Keratinocyte (primary cell): ENCODE data around the gene SAMD4A. TPM values are rescaled to one million over a fixed set of nuclear protein-coding genes. Genes with fewer than 3 reads are reported as not detected.

ENCODE experiments used
- DNase-seq: peaks from one replicate; pipeline ENCODE4 v3.0.0-alpha.2; 2011; ENCODE audit warnings: low read depth, missing footprints, low spot score
- FAIRE-seq: peaks from 2 replicates; lab custom pipeline; 2011; peaks lifted over from hg19 to GRCh38; lab: Jason Lieb, UNC
- H2AFZ ChIP-seq: 2 replicates; pipeline ENCODE4 v1.6.0; 2012; ENCODE audit warnings: low read length, control low read depth, inconsistent platforms; ENCODE audit not compliant: control insufficient read depth
- H3K27ac ChIP-seq: 2 replicates; pipeline ENCODE4 v1.5.1; 2011; ENCODE audit warnings: low read length; ENCODE audit not compliant: control insufficient read depth, insufficient read depth
- H3K27me3 ChIP-seq: 3 replicates; pipeline ENCODE4 v1.6.0; 2011; ENCODE audit warnings: low read length; ENCODE audit not compliant: control insufficient read depth, insufficient read depth; ENCODE audit errors: extremely low read depth
- H3K36me3 ChIP-seq, 2 experiments: 2 replicates in 1 of 2; 3 replicates in 1 of 2; pipeline ENCODE4 v1.5.1; 2011; ENCODE audit warnings: low read length in 2 of 2, mild to moderate bottlenecking in 1 of 2; ENCODE audit not compliant: control insufficient read depth in 2 of 2, insufficient read depth in 2 of 2; ENCODE audit errors: extremely low read depth in 1 of 2
- H3K4me1 ChIP-seq: 3 replicates; pipeline ENCODE4 v1.5.1; 2011; ENCODE audit warnings: low read length; ENCODE audit not compliant: control insufficient read depth, insufficient read depth; ENCODE audit errors: extremely low read depth
- H3K4me2 ChIP-seq: 3 replicates; pipeline ENCODE4 v1.6.0; 2011; ENCODE audit warnings: low read depth, low read length; ENCODE audit not compliant: control insufficient read depth, insufficient read depth; ENCODE audit errors: extremely low read depth
- H3K4me3 ChIP-seq, 3 experiments: fragments of 200-600 bp in 1 of 3; sonication (generic) in 1 of 3; 2 replicates in 2 of 3; 3 replicates in 1 of 3; pipeline ENCODE4 v1.5.1; 2011 to 2016; ENCODE audit warnings: low read length in 3 of 3, mild to moderate bottlenecking in 3 of 3, control low read depth in 2 of 3, inconsistent platforms in 1 of 3, low read depth in 1 of 3, mixed read lengths in 1 of 3, mixed run types in 1 of 3, moderate library complexity in 1 of 3; ENCODE audit not compliant: control insufficient read depth in 2 of 3, insufficient read depth in 2 of 3; ENCODE audit errors: extremely low read depth in 1 of 3
- H3K79me2 ChIP-seq: 2 replicates; pipeline ENCODE4 v1.6.0; 2012; ENCODE audit warnings: low read length; ENCODE audit not compliant: control insufficient read depth, insufficient read depth
- H3K9ac ChIP-seq: 3 replicates; pipeline ENCODE4 v1.6.0; 2011; ENCODE audit warnings: low read length; ENCODE audit not compliant: control insufficient read depth, insufficient read depth; ENCODE audit errors: extremely low read depth
- H3K9me1 ChIP-seq: 3 replicates; pipeline ENCODE4 v1.6.0; 2011; ENCODE audit warnings: low read length; ENCODE audit not compliant: control insufficient read depth, insufficient read depth; ENCODE audit errors: extremely low read depth
- H3K9me3 ChIP-seq: 2 replicates; pipeline ENCODE4 v1.5.1; 2012; ENCODE audit warnings: low read depth, low read length; ENCODE audit not compliant: control insufficient read depth
- H4K20me1 ChIP-seq: 3 replicates; pipeline ENCODE4 v1.6.0; 2011; ENCODE audit warnings: low read length; ENCODE audit not compliant: control insufficient read depth, insufficient read depth; ENCODE audit errors: extremely low read depth
- EZH2 ChIP-seq: IDR thresholded peaks from one replicate; pipeline ENCODE4 v1.6.1; 2012; ENCODE audit warnings: inconsistent platforms, mild to moderate bottlenecking, low read length, moderate library complexity
- dilution Hi-C: fragments of 300-500 bp; cut with MboI; formaldehyde crosslinking; loops from one replicate; pipeline ENCODE4 v1.7.0; 2020; ENCODE audit warnings: low sequenced_read_pairs; ENCODE audit not compliant: extremely low pct_ligation_motif_present
- polyA plus RNA-seq, 5 experiments: library from polyadenylated mRNA; depleted of rRNA in 3 of 5; stranded (reverse) in 3 of 5; stranded (forward) in 1 of 5; unstranded in 1 of 5; fragments of >200 nt; gene quantifications; 1 replicate in 1 of 5; 2 replicates in 3 of 5; 3 replicates in 1 of 5; pipeline versions ENCODE4 v1.2.1 to v1.2.3, GENCODE V29; 2011 to 2012; ENCODE audit warnings: missing spikeins in 2 of 5, low read depth in 1 of 5, low replicate concordance in 1 of 5
- TF ChIP-seq, protein P1 (sequence below), 3 experiments: IDR thresholded peaks in 1 of 3; conservative IDR thresholded peaks in 1 of 3; optimal IDR thresholded peaks in 1 of 3; 2 replicates in 2 of 3; 3 replicates in 1 of 3; pipeline versions ENCODE3 to v1.5.1; 2011; ENCODE audit warnings: low read length in 3 of 3, mild to moderate bottlenecking in 3 of 3, moderate library complexity in 2 of 3, control low read depth in 1 of 3, inconsistent platforms in 1 of 3; ENCODE audit not compliant: insufficient read depth in 2 of 3; ENCODE audit errors: extremely low read depth in 1 of 3

Gene SAMD4A
- polyA plus RNA-seq, 1 donor (not counting 4 experiments of a cell fraction or from before 2014, with no cell fraction given): 16.2 TPM

DNA sequence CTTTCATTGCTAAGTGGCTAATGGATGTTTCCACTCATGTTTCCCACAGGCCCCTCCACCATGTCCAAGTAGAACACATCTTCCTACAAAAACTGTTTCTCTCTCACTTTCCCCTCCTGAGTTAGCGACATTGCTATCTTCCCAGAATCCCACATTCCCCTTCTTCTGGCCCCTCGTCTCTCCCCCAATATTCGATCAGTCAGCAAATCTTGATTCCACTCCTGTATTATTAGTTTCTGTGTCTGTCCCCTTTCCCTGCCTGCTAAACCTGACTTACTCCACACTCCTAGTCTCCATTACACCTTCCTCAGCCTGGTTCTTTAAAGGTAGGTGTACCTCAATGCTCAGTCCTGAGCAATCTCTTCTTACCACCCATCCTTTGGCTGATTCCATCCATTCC lies 19.3 kb upstream of the SAMD4A start:
- H3K27ac ChIP-seq: no peak overlapping the region
- H3K36me3 ChIP-seq: no peaks in the 10 kb centered on the region
- H3K4me3 ChIP-seq: no peak overlapping the region
- no peak for FAIRE-seq
- no peak for TF ChIP-seq EZH2
- TF ChIP-seq, protein P1, sequence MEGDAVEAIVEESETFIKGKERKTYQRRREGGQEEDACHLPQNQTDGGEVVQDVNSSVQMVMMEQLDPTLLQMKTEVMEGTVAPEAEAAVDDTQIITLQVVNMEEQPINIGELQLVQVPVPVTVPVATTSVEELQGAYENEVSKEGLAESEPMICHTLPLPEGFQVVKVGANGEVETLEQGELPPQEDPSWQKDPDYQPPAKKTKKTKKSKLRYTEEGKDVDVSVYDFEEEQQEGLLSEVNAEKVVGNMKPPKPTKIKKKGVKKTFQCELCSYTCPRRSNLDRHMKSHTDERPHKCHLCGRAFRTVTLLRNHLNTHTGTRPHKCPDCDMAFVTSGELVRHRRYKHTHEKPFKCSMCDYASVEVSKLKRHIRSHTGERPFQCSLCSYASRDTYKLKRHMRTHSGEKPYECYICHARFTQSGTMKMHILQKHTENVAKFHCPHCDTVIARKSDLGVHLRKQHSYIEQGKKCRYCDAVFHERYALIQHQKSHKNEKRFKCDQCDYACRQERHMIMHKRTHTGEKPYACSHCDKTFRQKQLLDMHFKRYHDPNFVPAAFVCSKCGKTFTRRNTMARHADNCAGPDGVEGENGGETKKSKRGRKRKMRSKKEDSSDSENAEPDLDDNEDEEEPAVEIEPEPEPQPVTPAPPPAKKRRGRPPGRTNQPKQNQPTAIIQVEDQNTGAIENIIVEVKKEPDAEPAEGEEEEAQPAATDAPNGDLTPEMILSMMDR (optimal IDR thresholded peaks at IDR 0.05 in 1 of 3, IDR thresholded peaks at IDR 0.05 in 1 of 3, conservative IDR thresholded peaks at IDR 0.05 in 1 of 3; ENCODE audit: extremely low read depth in 1 of 3, insufficient read depth in 2 of 3, low read length in 3 of 3): no peak
- no peaks in the 10 kb centered on the region for H3K4me1 ChIP-seq
- dilution Hi-C loops: no loop called here
- no peak overlapping the region for H3K4me2 ChIP-seq
- H3K9me3 ChIP-seq: no peaks in the 10 kb centered on the region
- H2AFZ ChIP-seq: no peak overlapping the region
- H3K79me2 ChIP-seq: no peaks in the 10 kb centered on the region
- H3K9me1 ChIP-seq: no peaks in the 10 kb centered on the region
- no peaks in the 10 kb centered on the region for H3K27me3 ChIP-seq
- no peak for DNase-seq
- H3K9ac ChIP-seq: no peak overlapping the region
- no peaks in the 10 kb centered on the region for H4K20me1 ChIP-seq

DNA sequence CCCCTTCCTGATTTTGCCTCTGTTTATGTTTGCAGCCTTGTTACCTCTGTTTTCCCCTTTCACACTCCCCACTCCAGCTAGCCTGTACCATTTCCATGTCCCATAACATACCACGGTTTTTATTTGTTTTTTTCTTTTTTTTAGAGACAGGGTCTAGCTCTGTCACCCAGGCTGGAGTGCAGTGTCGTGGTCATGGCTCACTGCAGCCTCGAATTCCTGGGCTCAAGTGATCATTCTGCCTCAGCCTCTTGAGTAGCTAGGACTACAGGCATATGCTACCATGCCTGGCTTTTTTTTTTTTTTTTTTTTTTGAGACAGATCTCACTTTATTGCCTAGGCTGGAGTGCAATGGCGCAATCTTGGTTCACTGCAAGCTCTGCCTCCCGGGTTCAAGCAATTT lies 18.4 kb upstream of the SAMD4A start:
- no peak for FAIRE-seq
- dilution Hi-C loops: no loop called here

More for the DNA sequence above, 18.4 kb upstream of the SAMD4A start:
- Histone ChIP-seq H4K20me1 (no peaks in the 10 kb centered on the region), H3K27me3 (no peaks in the 10 kb centered on the region), H3K9me1 (no peaks in the 10 kb centered on the region), H3K4me1 (no peaks in the 10 kb centered on the region), H3K36me3 (no peaks in the 10 kb centered on the region), H3K9ac (no peak overlapping the region), H3K9me3 (no peaks in the 10 kb centered on the region), H3K79me2 (no peaks in the 10 kb centered on the region), H2AFZ (no peak overlapping the region), H3K27ac (no peak overlapping the region), H3K4me2 (no peak overlapping the region), H3K4me3 (no peak overlapping the region)
- TF ChIP-seq EZH2: no peak
- TF ChIP-seq, protein P1 (optimal IDR thresholded peaks at IDR 0.05 in 1 of 3, IDR thresholded peaks at IDR 0.05 in 1 of 3, conservative IDR thresholded peaks at IDR 0.05 in 1 of 3; ENCODE audit: extremely low read depth in 1 of 3, insufficient read depth in 2 of 3, low read length in 3 of 3): no peak
- no peak for DNase-seq
